ENCODE data around the gene LEKR1. TPM values are rescaled to one million over a fixed set of nuclear protein-coding genes. Genes with fewer than 3 reads are reported as not detected.

Gene LEKR1
- total and polyA plus RNA-seq, 2 of the 13 experiments (the other 11 are each of a cell fraction or from before 2014, with no cell fraction given) = 0.49 to 1.5 TPM

DNA sequence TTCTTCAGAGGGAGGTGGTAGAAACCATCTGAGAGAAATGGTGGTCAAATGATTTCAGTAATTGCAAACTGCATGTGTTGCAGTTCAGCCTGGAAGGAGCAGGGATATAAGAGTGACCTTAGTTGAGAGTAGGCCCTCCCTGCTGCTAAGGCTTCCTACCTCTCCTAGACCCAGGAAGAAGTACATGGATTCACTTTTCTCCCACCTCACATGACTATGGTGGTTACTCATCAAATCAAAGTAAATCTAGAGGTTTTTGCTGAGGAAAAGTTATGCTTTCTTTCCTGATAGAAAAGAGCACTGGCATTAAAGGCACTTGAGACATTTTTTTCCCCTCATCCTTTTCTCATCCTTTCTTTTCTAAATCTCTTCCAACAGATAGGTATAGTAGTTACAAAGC is 43.2 kb upstream of the LEKR1 start:
- Histone ChIP-seq H3K4me3 (replicated peaks in 1 of 3; ENCODE audit: insufficient read depth in 1 of 3, low read depth in 2 of 3, low read length in 3 of 3) (no peak overlapping the region), H3K9ac (ENCODE audit: insufficient read depth, low read depth, low read length) (no peak overlapping the region), H2AFZ (ENCODE audit: low read length) (no peak overlapping the region), H3K9me3 (ENCODE audit: low read length) (no peaks in the 10 kb centered on the region), H3K4me1 (ENCODE audit: insufficient read depth, low read length) (no peaks in the 10 kb centered on the region), H3K27me3 (ENCODE audit: control insufficient read depth in 1 of 2, insufficient read depth in 2 of 2, low read length in 2 of 2) (no peaks in the 10 kb centered on the region), H3K36me3 (replicated peaks in 1 of 2; ENCODE audit: control insufficient read depth in 1 of 2, insufficient read depth in 2 of 2, low read length in 2 of 2) (no peaks in the 10 kb centered on the region), H3K4me2 (ENCODE audit: low read depth, low read length) (no peak overlapping the region), H4K20me1 (ENCODE audit: insufficient read depth, low read length) (no peaks in the 10 kb centered on the region), H3K79me2 (ENCODE audit: insufficient read depth, low read length) (no peaks in the 10 kb centered on the region), H3K27ac (ENCODE audit: extremely low read length, insufficient read depth, low read length) (no peak overlapping the region)
- TF ChIP-seq MLLT10 (CRISPR knock-in tag; IDR thresholded peaks at IDR 0.05) (no peak), ETV5 (CRISPR knock-in tag; IDR thresholded peaks at IDR 0.05; ENCODE audit: borderline replicate concordance) (no peak), ZMYM3 (CRISPR knock-in tag; IDR thresholded peaks at IDR 0.05) (no peak), MEIS1 (CRISPR knock-in tag; IDR thresholded peaks at IDR 0.05; ENCODE audit: borderline replicate concordance) (no peak)
- TF ChIP-seq, protein P1, sequence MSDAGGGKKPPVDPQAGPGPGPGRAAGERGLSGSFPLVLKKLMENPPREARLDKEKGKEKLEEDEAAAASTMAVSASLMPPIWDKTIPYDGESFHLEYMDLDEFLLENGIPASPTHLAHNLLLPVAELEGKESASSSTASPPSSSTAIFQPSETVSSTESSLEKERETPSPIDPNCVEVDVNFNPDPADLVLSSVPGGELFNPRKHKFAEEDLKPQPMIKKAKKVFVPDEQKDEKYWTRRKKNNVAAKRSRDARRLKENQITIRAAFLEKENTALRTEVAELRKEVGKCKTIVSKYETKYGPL (CRISPR knock-in tag; IDR thresholded peaks at IDR 0.05) = no peak
- no TSS peak for BruUV-seq (replicated peaks)
- POLR2A ChIA-PET = no interaction called here
- no peak for FAIRE-seq
- no peak for DNase-seq (ENCODE audit: low spot score)
- intact Hi-C loops (cut with micrococcal nuclease; ENCODE audit: unreplicated experiment) (no loop called here), in situ Hi-C loops (cut with HindIII; ENCODE audit: extremely low pct_ligation_motif_present, low pct_unique_long_range_greater_than_20kb) (no loop called here)
- CTCF ChIA-PET (ENCODE audit: low intra/inter-chr PET ratio, low total read pairs) = no interaction called here
- ATAC-seq = no peak

DNA sequence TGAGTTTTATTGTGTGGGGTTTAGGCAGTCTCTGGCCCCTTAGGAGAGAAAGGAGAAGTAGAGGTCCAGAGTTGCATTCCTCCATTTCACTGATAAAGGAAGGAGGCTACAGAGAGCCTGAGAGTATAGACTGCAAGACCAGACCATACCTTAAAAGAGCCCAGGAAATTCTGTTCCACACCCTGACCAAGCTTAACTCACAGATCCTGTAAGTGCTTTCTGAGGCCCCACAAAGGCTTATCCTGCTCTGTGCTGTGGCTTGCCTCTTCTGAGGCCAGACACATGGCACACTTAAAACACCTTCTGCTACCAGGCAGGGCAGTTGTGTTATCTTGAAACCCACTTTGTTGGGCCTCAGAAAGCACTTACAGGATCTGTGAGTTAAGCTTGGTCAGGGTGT is 39.2 kb upstream of the LEKR1 start:
- Histone ChIP-seq H3K27me3 (ENCODE audit: control insufficient read depth in 1 of 2, insufficient read depth in 2 of 2, low read length in 2 of 2) (no peaks in the 10 kb centered on the region; a peak in 1 of 5 replicates), H3K36me3 (replicated peaks in 1 of 2; ENCODE audit: control insufficient read depth in 1 of 2, insufficient read depth in 2 of 2, low read length in 2 of 2) (no peaks in the 10 kb centered on the region), H4K20me1 (ENCODE audit: insufficient read depth, low read length) (no peaks in the 10 kb centered on the region), H2AFZ (ENCODE audit: low read length) (no peak overlapping the region), H3K9ac (ENCODE audit: insufficient read depth, low read depth, low read length) (no peak overlapping the region), H3K79me2 (ENCODE audit: insufficient read depth, low read length) (no peaks in the 10 kb centered on the region), H3K9me3 (ENCODE audit: low read length) (no peaks in the 10 kb centered on the region), H3K4me1 (ENCODE audit: insufficient read depth, low read length) (peaks cover 4% of the 10 kb centered on the region), H3K27ac (ENCODE audit: extremely low read length, insufficient read depth, low read length) (no peak overlapping the region), H3K4me3 (replicated peaks in 1 of 3; ENCODE audit: insufficient read depth in 1 of 3, low read depth in 2 of 3, low read length in 3 of 3) (no peak overlapping the region), H3K4me2 (ENCODE audit: low read depth, low read length) (no peak overlapping the region)
- intact Hi-C loops (cut with micrococcal nuclease; ENCODE audit: unreplicated experiment) = no loop called here
- DNase-seq (ENCODE audit: low spot score) = no peak
- in situ Hi-C loops (cut with HindIII; ENCODE audit: extremely low pct_ligation_motif_present, low pct_unique_long_range_greater_than_20kb) = no loop called here
- ChIA-PET POLR2A (no interaction called here), CTCF (ENCODE audit: low intra/inter-chr PET ratio, low total read pairs) (no interaction called here)
- ATAC-seq = no peak
- BruUV-seq (replicated peaks) = no TSS peak
- FAIRE-seq = no peak
- TF ChIP-seq IRX3 (CRISPR knock-in tag; IDR thresholded peaks at IDR 0.05; ENCODE audit: borderline replicate concordance, low read depth) = no peak
- TF ChIP-seq, protein P2, sequence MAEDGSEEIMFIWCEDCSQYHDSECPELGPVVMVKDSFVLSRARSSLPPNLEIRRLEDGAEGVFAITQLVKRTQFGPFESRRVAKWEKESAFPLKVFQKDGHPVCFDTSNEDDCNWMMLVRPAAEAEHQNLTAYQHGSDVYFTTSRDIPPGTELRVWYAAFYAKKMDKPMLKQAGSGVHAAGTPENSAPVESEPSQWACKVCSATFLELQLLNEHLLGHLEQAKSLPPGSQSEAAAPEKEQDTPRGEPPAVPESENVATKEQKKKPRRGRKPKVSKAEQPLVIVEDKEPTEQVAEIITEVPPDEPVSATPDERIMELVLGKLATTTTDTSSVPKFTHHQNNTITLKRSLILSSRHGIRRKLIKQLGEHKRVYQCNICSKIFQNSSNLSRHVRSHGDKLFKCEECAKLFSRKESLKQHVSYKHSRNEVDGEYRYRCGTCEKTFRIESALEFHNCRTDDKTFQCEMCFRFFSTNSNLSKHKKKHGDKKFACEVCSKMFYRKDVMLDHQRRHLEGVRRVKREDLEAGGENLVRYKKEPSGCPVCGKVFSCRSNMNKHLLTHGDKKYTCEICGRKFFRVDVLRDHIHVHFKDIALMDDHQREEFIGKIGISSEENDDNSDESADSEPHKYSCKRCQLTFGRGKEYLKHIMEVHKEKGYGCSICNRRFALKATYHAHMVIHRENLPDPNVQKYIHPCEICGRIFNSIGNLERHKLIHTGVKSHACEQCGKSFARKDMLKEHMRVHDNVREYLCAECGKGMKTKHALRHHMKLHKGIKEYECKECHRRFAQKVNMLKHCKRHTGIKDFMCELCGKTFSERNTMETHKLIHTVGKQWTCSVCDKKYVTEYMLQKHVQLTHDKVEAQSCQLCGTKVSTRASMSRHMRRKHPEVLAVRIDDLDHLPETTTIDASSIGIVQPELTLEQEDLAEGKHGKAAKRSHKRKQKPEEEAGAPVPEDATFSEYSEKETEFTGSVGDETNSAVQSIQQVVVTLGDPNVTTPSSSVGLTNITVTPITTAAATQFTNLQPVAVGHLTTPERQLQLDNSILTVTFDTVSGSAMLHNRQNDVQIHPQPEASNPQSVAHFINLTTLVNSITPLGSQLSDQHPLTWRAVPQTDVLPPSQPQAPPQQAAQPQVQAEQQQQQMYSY (CRISPR knock-in tag; IDR thresholded peaks at IDR 0.05) = no peak
- TF ChIP-seq ZNF224 (CRISPR knock-in tag; IDR thresholded peaks at IDR 0.05) = no peak
- TF ChIP-seq ZKSCAN5 (CRISPR knock-in tag; IDR thresholded peaks at IDR 0.05) = no peak
- TF ChIP-seq ZNF180 (CRISPR knock-in tag; IDR thresholded peaks at IDR 0.05; ENCODE audit: borderline replicate concordance, low read depth) = no peak
- no peak for TF ChIP-seq ZNF446 (CRISPR knock-in tag; IDR thresholded peaks at IDR 0.05)
- TF ChIP-seq TAF1 (CRISPR knock-in tag; IDR thresholded peaks at IDR 0.05) = no peak
- no peak for TF ChIP-seq FOXO4 (CRISPR knock-in tag; conservative IDR thresholded peaks at IDR 0.05)
- TF ChIP-seq ZNF713 (CRISPR knock-in tag; IDR thresholded peaks at IDR 0.05) = no peak
- TF ChIP-seq ZNF510 (CRISPR knock-in tag; IDR thresholded peaks at IDR 0.05; ENCODE audit: low read depth) = no peak
- TF ChIP-seq SKI (IDR thresholded peaks at IDR 0.05; ENCODE audit: partially characterized antibody) = no peak
